ENCODE data around the gene PTPRT. TPM values are rescaled to one million over a fixed set of nuclear protein-coding genes. Genes with fewer than 3 reads are reported as not detected.

The PTPRT gene
- total and polyA plus RNA-seq, 2 of the 13 experiments (the other 11 are each of a cell fraction or from before 2014, with no cell fraction given) = under 0.01 to 0.09 TPM

- Histone ChIP-seq H3K4me3 (replicated peaks in 1 of 3; ENCODE audit: insufficient read depth in 1 of 3, low read depth in 2 of 3, low read length in 3 of 3) (no peak overlapping the region), H3K27me3 (ENCODE audit: control insufficient read depth in 1 of 2, insufficient read depth in 2 of 2, low read length in 2 of 2) (no peaks in the 10 kb centered on the region), H3K79me2 (ENCODE audit: insufficient read depth, low read length) (no peaks in the 10 kb centered on the region), H3K4me2 (ENCODE audit: low read depth, low read length) (no peak overlapping the region), H2AFZ (ENCODE audit: low read length) (no peak overlapping the region), H3K9me3 (ENCODE audit: low read length) (0 out of 2 replicates have a peak, but pooled peaks cover 3% of the 10 kb centered on the region), H3K4me1 (ENCODE audit: insufficient read depth, low read length) (no peaks in the 10 kb centered on the region), H3K27ac (ENCODE audit: extremely low read length, insufficient read depth, low read length) (no peak overlapping the region), H3K9ac (ENCODE audit: insufficient read depth, low read depth, low read length) (no peak overlapping the region), H3K36me3 (replicated peaks in 1 of 2; ENCODE audit: control insufficient read depth in 1 of 2, insufficient read depth in 2 of 2, low read length in 2 of 2) (no peaks in the 10 kb centered on the region), H4K20me1 (ENCODE audit: insufficient read depth, low read length) (no peaks in the 10 kb centered on the region)
- DNase-seq (ENCODE audit: low spot score) = no peak
- in situ Hi-C loops (cut with HindIII; ENCODE audit: extremely low pct_ligation_motif_present, low pct_unique_long_range_greater_than_20kb) = no loop called here
- TF ChIP-seq NFE2L1 (CRISPR knock-in tag; IDR thresholded peaks at IDR 0.05; ENCODE audit: borderline replicate concordance) = no peak
- TF ChIP-seq HNF4A (CRISPR knock-in tag; IDR thresholded peaks at IDR 0.05) = no peak
- TF ChIP-seq ZNF674 (CRISPR knock-in tag; IDR thresholded peaks at IDR 0.05; ENCODE audit: low read depth) = no peak
- peak; percentile 81 for TF ChIP-seq CEBPB (IDR thresholded peaks at IDR 0.05; ENCODE audit: borderline replicate concordance, low read depth, low read length)
- no peak for TF ChIP-seq MAFG (CRISPR knock-in tag; IDR thresholded peaks at IDR 0.05)
- TF ChIP-seq JUND (CRISPR knock-in tag; IDR thresholded peaks at IDR 0.05) = no peak
- no peak for FAIRE-seq
- no TSS peak for BruUV-seq (replicated peaks)
- intact Hi-C loops (cut with micrococcal nuclease; ENCODE audit: unreplicated experiment) = no loop called here
- no peak for ATAC-seq
- POLR2A ChIA-PET = no interaction called here
- CTCF ChIA-PET (ENCODE audit: low intra/inter-chr PET ratio, low total read pairs) = no interaction called here
- WGBS (ENCODE audit: low lambda C conversion rate) = 5% methylated on average over 2 of the region's 2 CpGs
These were observed 683.3 kb downstream of the PTPRT start for GRCh38 chr20:42506397-42506796.

GRCh38 chr20:42502591-42502990, 687.1 kb downstream of the PTPRT start:
- CTCF ChIA-PET (ENCODE audit: low intra/inter-chr PET ratio, low total read pairs) = no interaction called here
- ATAC-seq (no peak), DNase-seq (ENCODE audit: low spot score) (no peak), FAIRE-seq (no peak)
- H3K9ac ChIP-seq (ENCODE audit: insufficient read depth, low read depth, low read length) = no peak overlapping the region
- in situ Hi-C loops (cut with HindIII; ENCODE audit: extremely low pct_ligation_motif_present, low pct_unique_long_range_greater_than_20kb) = no loop called here
- no peak overlapping the region for H3K4me2 ChIP-seq (ENCODE audit: low read depth, low read length)
- H3K4me1 ChIP-seq (ENCODE audit: insufficient read depth, low read length) = no peaks in the 10 kb centered on the region
- H3K79me2 ChIP-seq (ENCODE audit: insufficient read depth, low read length) = no peaks in the 10 kb centered on the region
- no peak overlapping the region for H3K4me3 ChIP-seq (replicated peaks in 1 of 3; ENCODE audit: insufficient read depth in 1 of 3, low read depth in 2 of 3, low read length in 3 of 3)
- no TSS peak for BruUV-seq (replicated peaks)
- H3K9me3 ChIP-seq (ENCODE audit: low read length) = 0 out of 2 replicates have a peak, but pooled peaks cover 3% of the 10 kb centered on the region
- H3K36me3 ChIP-seq (replicated peaks in 1 of 2; ENCODE audit: control insufficient read depth in 1 of 2, insufficient read depth in 2 of 2, low read length in 2 of 2) = no peaks in the 10 kb centered on the region
- POLR2A ChIA-PET = no interaction called here
- no peak overlapping the region for H2AFZ ChIP-seq (ENCODE audit: low read length)
- H4K20me1 ChIP-seq (ENCODE audit: insufficient read depth, low read length) = no peaks in the 10 kb centered on the region
- H3K27me3 ChIP-seq (ENCODE audit: control insufficient read depth in 1 of 2, insufficient read depth in 2 of 2, low read length in 2 of 2) = no peaks in the 10 kb centered on the region
- no peak overlapping the region for H3K27ac ChIP-seq (ENCODE audit: extremely low read length, insufficient read depth, low read length)
- intact Hi-C loops (cut with micrococcal nuclease; ENCODE audit: unreplicated experiment) = loop anchor here (1.0 kb wide), 1 partner anchor 46 kb away; no protein-coding TSS in a partner anchor
- TF ChIP-seq ZNF207 (IDR thresholded peaks at IDR 0.05; ENCODE audit: borderline replicate concordance) (no peak), CSRNP2 (CRISPR knock-in tag; conservative IDR thresholded peaks at IDR 0.05; ENCODE audit: low read depth) (no peak), ZFP37 (CRISPR knock-in tag; IDR thresholded peaks at IDR 0.05; ENCODE audit: borderline replicate concordance) (no peak), ZNF280D (CRISPR knock-in tag; IDR thresholded peaks at IDR 0.05) (no peak), ZFX (CRISPR knock-in tag; IDR thresholded peaks at IDR 0.05; ENCODE audit: low read depth) (no peak), SYNCRIP (IDR thresholded peaks at IDR 0.05; ENCODE audit: insufficient read depth, low read depth, low read length) (no peak), ZNF10 (CRISPR knock-in tag; IDR thresholded peaks at IDR 0.05; ENCODE audit: borderline replicate concordance, low read depth) (no peak)
